ENCODE data around the gene HOTAIR. TPM values are rescaled to one million over a fixed set of nuclear protein-coding genes. Genes with fewer than 3 reads are reported as not detected.

HOTAIR gene
- total RNA-seq, 1 experiment from 2014 or later, result 3.5 TPM

DNA sequence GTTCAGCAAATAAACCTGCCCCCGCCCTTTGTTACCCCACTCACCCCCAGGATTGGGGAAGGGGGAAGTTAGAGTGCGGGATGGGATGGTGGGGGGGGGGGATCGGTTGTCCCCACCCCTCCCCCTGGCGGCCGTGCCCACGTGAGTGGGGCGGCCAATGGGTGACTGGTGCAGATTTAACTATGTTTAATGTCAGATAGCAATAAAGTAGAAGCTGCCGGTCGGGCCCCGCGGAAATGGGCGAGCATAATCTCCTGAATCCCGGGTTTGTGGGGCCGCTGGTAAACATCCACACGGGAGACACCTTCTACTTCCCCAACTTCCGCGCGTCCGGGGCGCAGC lies 20.1 kb downstream of the HOTAIR start, which contains the start of gene HOXC12:
Gene HOXC12, plus strand, starts transcription at position 210 of the 342 bp plus-strand sequence. Its CDS starts 27 bp downstream, at position 237.
- POLR2A ChIA-PET (ENCODE audit: unreplicated experiment), result no interaction called here
- CTCF ChIA-PET, result interaction anchor here (0.6 kb wide), 1 partner anchor 292 kb away, joined by 12 read pairs; no protein-coding TSS in a partner anchor
- TF ChIP-seq EZH2phosphoT487 (IDR thresholded peaks at IDR 0.05; ENCODE audit: borderline replicate concordance, low read length) (no peak), EZH2 (IDR thresholded peaks at IDR 0.05; ENCODE audit: low read length, unreplicated experiment) (no peak), CTCF (conservative IDR thresholded peaks at IDR 0.05; ENCODE audit: low read depth, low read length) (no peak)
- Histone ChIP-seq H3K27me3 (ENCODE audit: low read length) (no peaks in the 10 kb centered on the region), H3F3A (ENCODE audit: low read length, unreplicated experiment) (no peaks in the 10 kb centered on the region), H3K27ac (ENCODE audit: low read length) (no peak within 1 kb of the TSS), H3K36me3 (ENCODE audit: low read depth, low read length) (no peaks in the 10 kb centered on the region), H3K9me3 (ENCODE audit: low read length) (no peaks in the 10 kb centered on the region), H3K4me1 (ENCODE audit: insufficient read depth, low read length) (peaks cover 4% of the 10 kb centered on the region; the same call in 1 of the 2 replicates), H3K4me2 (ENCODE audit: low read length) (peak within 1 kb of the TSS; percentile 72), H2AFZ (ENCODE audit: low read length) (peak within 1 kb of the TSS; percentile 63; the same call in 1 of the 2 replicates), H3K9ac (ENCODE audit: low read length) (no peak within 1 kb of the TSS), H3K9me2 (replicated peaks; ENCODE audit: low read length) (no peaks in the 10 kb centered on the region), H3K79me2 (ENCODE audit: low read length) (no peaks in the 10 kb centered on the region), H4K20me1 (ENCODE audit: low read length) (no peaks in the 10 kb centered on the region), H3K4me3 (ENCODE audit: low read length) (no peak within 1 kb of the TSS)
- intact Hi-C loops (cut with micrococcal nuclease), result no loop called here
- DNase-seq, result no peak
- BruUV-seq (replicated peaks), result no TSS peak
- ATAC-seq, result no peak

GRCh38 chr12:53953831-53954693 lies 20.7 kb downstream of the HOTAIR start:
- no TSS peak for BruUV-seq (replicated peaks)
- DNase-seq (no peak), ATAC-seq (no peak)
- Histone ChIP-seq H3K27me3 (ENCODE audit: low read length) (no peaks in the 10 kb centered on the region), H3K9ac (ENCODE audit: low read length) (no peak overlapping the region), H3K27ac (ENCODE audit: low read length) (no peak overlapping the region), H3K9me3 (ENCODE audit: low read length) (no peaks in the 10 kb centered on the region), H3K9me2 (replicated peaks; ENCODE audit: low read length) (no peaks in the 10 kb centered on the region), H3K36me3 (ENCODE audit: low read depth, low read length) (no peaks in the 10 kb centered on the region), H3F3A (ENCODE audit: low read length, unreplicated experiment) (no peaks in the 10 kb centered on the region), H3K4me1 (ENCODE audit: insufficient read depth, low read length) (peaks cover 5% of the 10 kb centered on the region), H3K79me2 (ENCODE audit: low read length) (no peaks in the 10 kb centered on the region), H3K4me2 (ENCODE audit: low read length) (peak overlapping the region; percentile 72), H2AFZ (ENCODE audit: low read length) (peak overlapping the region; percentile 63; the same call in 1 of the 2 replicates), H3K4me3 (ENCODE audit: low read length) (no peak overlapping the region), H4K20me1 (ENCODE audit: low read length) (no peaks in the 10 kb centered on the region)
- TF ChIP-seq EZH2 (IDR thresholded peaks at IDR 0.05; ENCODE audit: low read length, unreplicated experiment), result no peak
- no peak for TF ChIP-seq EZH2phosphoT487 (IDR thresholded peaks at IDR 0.05; ENCODE audit: borderline replicate concordance, low read length)
- TF ChIP-seq CTCF (conservative IDR thresholded peaks at IDR 0.05; ENCODE audit: low read depth, low read length), result no peak
- POLR2A ChIA-PET (ENCODE audit: unreplicated experiment), result no interaction called here
- intact Hi-C loops (cut with micrococcal nuclease), result loop anchor here (2.0 kb wide), 1 partner anchor 187 kb away; no protein-coding TSS in a partner anchor
- CTCF ChIA-PET, result no interaction called here

All from PC-3 (cell line).